ENCODE data around the gene HPGDS. TPM values are rescaled to one million over a fixed set of nuclear protein-coding genes. Genes with fewer than 3 reads are reported as not detected.

HPGDS gene
- polyA plus RNA-seq, 3 donors: 0.14 to 6.1 (median 0.61) TPM

GRCh38 chr4:94278781-94279180 is 63.9 kb downstream of the HPGDS start:
- 90 to 97% (median 96%) methylated on average over 2 of the region's 2 CpGs for WGBS, 3 donors
- H3K27ac ChIP-seq (ENCODE audit: low read depth, low read length): no peak overlapping the region

- 51 to 87% (median 84%) methylated on average over 3 of the region's 3 CpGs for WGBS, 3 donors
Measured at GRCh38 chr4:94277534-94277933, 65.1 kb downstream of the HPGDS start.

GRCh38 chr4:94276204-94276603 is 66.4 kb downstream of the HPGDS start:
- WGBS, 3 donors: 96 to 97% (median 96%) methylated on average over 7 of the region's 7 CpGs
- H3K27ac ChIP-seq (ENCODE audit: low read depth, low read length): no peak overlapping the region

More at GRCh38 chr4:94277534-94277933, 65.1 kb downstream of the HPGDS start:
- no peak overlapping the region for H3K27ac ChIP-seq (ENCODE audit: low read depth, low read length)

GRCh38 chr4:94274912-94275311 is 67.7 kb downstream of the HPGDS start:
- H3K27ac ChIP-seq (ENCODE audit: low read depth, low read length): no peak overlapping the region
- WGBS, 3 donors: 95 to 98% (median 95%) methylated on average over 3 of the region's 3 CpGs

GRCh38 chr4:94271248-94271647 is 71.4 kb downstream of the HPGDS start:
- no peak overlapping the region for H3K27ac ChIP-seq (ENCODE audit: low read depth, low read length)
- WGBS, 3 donors: 49 to 81% (median 76%) methylated on average over 2 of the region's 2 CpGs

GRCh38 chr4:94267037-94267436 is 75.6 kb downstream of the HPGDS start:
- WGBS, 3 donors: 97 to 98% (median 97%) methylated on average over 4 of the region's 4 CpGs
- H3K27ac ChIP-seq (ENCODE audit: low read depth, low read length): no peak overlapping the region

- H3K27ac ChIP-seq (ENCODE audit: low read depth, low read length): no peak overlapping the region
- WGBS, 3 donors: 83 to 88% (median 87%) methylated on average over 5 of the region's 5 CpGs
Measured at GRCh38 chr4:94262163-94263016, 80.2 kb downstream of the HPGDS start.

GRCh38 chr4:94256828-94257227 is 85.8 kb downstream of the HPGDS start:
- no peak overlapping the region for H3K27ac ChIP-seq (ENCODE audit: low read depth, low read length)

GRCh38 chr4:94256144-94256783 is 86.4 kb downstream of the HPGDS start:
- no peak overlapping the region for H3K27ac ChIP-seq (ENCODE audit: low read depth, low read length)
- 88 to 92% (median 89%) methylated on average over 8 of the region's 8 CpGs for WGBS, 3 donors

- WGBS, 3 donors: 87 to 92% (median 91%) methylated on average over 3 of the region's 3 CpGs
- no peak overlapping the region for H3K27ac ChIP-seq (ENCODE audit: low read depth, low read length)
Measured at GRCh38 chr4:94253036-94253435, 89.6 kb downstream of the HPGDS start.

GRCh38 chr4:94251094-94251493 is 91.5 kb downstream of the HPGDS start:
- H3K27ac ChIP-seq (ENCODE audit: low read depth, low read length): no peak overlapping the region

Other genes starting within 250 kb of the HPGDS start
- 1 to 10 TPM; 4.7 to 7.4 (median 6.2) TPM for gene SMARCAD1, start 135.0 kb downstream of the HPGDS start, polyA plus RNA-seq
- 10 to 100 TPM; 13.2 to 48.3 (median 27.3) TPM for gene PDLIM5, start 109.1 kb upstream of the HPGDS start, polyA plus RNA-seq

Data from adipose tissue (tissue), 3 donors.